IMR-90 (cell line): Measurements from ENCODE around the gene EREG. TPM values are rescaled to one million over a fixed set of nuclear protein-coding genes. Genes with fewer than 3 reads are reported as not detected.

Experiments used
- ATAC-seq: fragments of 200-7000 bp; cut with Tn5 transposase; 2 replicates; pipeline ENCODE4 v1.9.1; 2020; ENCODE audit warnings: low read depth, mild to moderate bottlenecking, moderate library complexity
- BruUV-seq: library from RNA; stranded (reverse); fragments of 400-500 nt; replicated peaks from 2 replicates; lab custom pipeline; 2021; lab: Mats Ljungman, UMichigan
- CTCF ChIA-PET: fragments of 300-600 bp; formaldehyde crosslinking; extraction: SDS; loops from one replicate; lab custom pipeline; 2021; ENCODE audit warnings: antibody characterized with exemption; lab: Yijun Ruan, JAX
- POLR2A ChIA-PET: fragments of 300-600 bp; sonication (Branson Sonifier 250); formaldehyde crosslinking; loops from one replicate; lab custom pipeline; 2022; ENCODE audit warnings: antibody characterized with exemption; ENCODE audit not compliant: unreplicated experiment; lab: Charles Lee
- DNase-seq: peaks from one replicate; pipeline ENCODE4 v3.0.0; 2013
- H2AFZ ChIP-seq: replicated peaks from 2 replicates; pipeline ENCODE3; 2013; ENCODE audit warnings: low read length, mild to moderate bottlenecking; ENCODE audit not compliant: poor library complexity
- H2AK5ac ChIP-seq: 2 replicates; pipeline ENCODE4 v1.6.1; 2013; ENCODE audit warnings: low read depth, low read length, inconsistent platforms
- H2AK9ac ChIP-seq: replicated peaks from 2 replicates; pipeline ENCODE3; 2013; ENCODE audit warnings: mild to moderate bottlenecking, low read depth, low read length, moderate library complexity; ENCODE audit not compliant: poor library complexity
- H2BK120ac ChIP-seq: 2 replicates; pipeline ENCODE4 v1.6.1; 2013; ENCODE audit warnings: low read depth, low read length, inconsistent platforms
- H2BK15ac ChIP-seq: 3 replicates; pipeline ENCODE4 v1.6.1; 2013; ENCODE audit warnings: low read depth, low read length, inconsistent platforms
- H2BK20ac ChIP-seq: 2 replicates; pipeline ENCODE4 v1.6.1; 2013; ENCODE audit warnings: low read depth, mild to moderate bottlenecking, inconsistent platforms, low read length, moderate library complexity
- H2BK5ac ChIP-seq: 2 replicates; pipeline ENCODE4 v1.6.1; 2013; ENCODE audit warnings: mild to moderate bottlenecking, low read depth, low read length, inconsistent platforms; ENCODE audit not compliant: poor library complexity, severe bottlenecking
- H3K14ac ChIP-seq: replicated peaks from 2 replicates; pipeline ENCODE4 v1.6.1; 2013; ENCODE audit warnings: low read depth, low read length, inconsistent platforms
- H3K18ac ChIP-seq: 2 replicates; pipeline ENCODE4 v1.6.1; 2013; ENCODE audit warnings: low read depth, low read length, control low read depth
- H3K23ac ChIP-seq: 2 replicates; pipeline ENCODE4 v1.6.1; 2013; ENCODE audit warnings: low read depth, low read length, inconsistent platforms
- H3K27ac ChIP-seq: 2 replicates; pipeline ENCODE4 v1.5.1; 2013; ENCODE audit warnings: mild to moderate bottlenecking, control low read depth, low read length; ENCODE audit not compliant: insufficient read depth
- H3K27me3 ChIP-seq: 2 replicates; pipeline ENCODE4 v1.6.1; 2013; ENCODE audit warnings: low read length; ENCODE audit not compliant: control insufficient read depth, insufficient read depth
- H3K36me3 ChIP-seq: 2 replicates; pipeline ENCODE4 v1.6.1; 2013; ENCODE audit warnings: low read length, mixed read lengths; ENCODE audit not compliant: control insufficient read depth, insufficient read depth
- H3K4ac ChIP-seq: 2 replicates; pipeline ENCODE4 v1.6.1; 2013; ENCODE audit warnings: low read depth, low read length, inconsistent platforms
- H3K4me1 ChIP-seq: 2 replicates; pipeline ENCODE4 v1.6.1; 2013; ENCODE audit warnings: low read length, mixed read lengths; ENCODE audit not compliant: control insufficient read depth, insufficient read depth
- H3K4me2 ChIP-seq: 2 replicates; pipeline ENCODE4 v1.6.1; 2013; ENCODE audit warnings: low read depth, mild to moderate bottlenecking, control low read depth, low read length, moderate library complexity
- H3K4me3 ChIP-seq: 2 replicates; pipeline ENCODE4 v1.5.1; 2013; ENCODE audit warnings: low read depth, mild to moderate bottlenecking, control low read depth, low read length, moderate library complexity; ENCODE audit not compliant: insufficient read depth
- H3K56ac ChIP-seq: 2 replicates; pipeline ENCODE4 v1.6.1; 2013; ENCODE audit warnings: low read length, inconsistent platforms; ENCODE audit not compliant: insufficient read depth; ENCODE audit errors: extremely low read depth
- H3K79me1 ChIP-seq, 2 experiments: 2 replicates each; pipeline ENCODE4 v1.6.1; 2013; ENCODE audit warnings: low read length in 2 of 2, inconsistent platforms in 1 of 2, low read depth in 1 of 2
- H3K9ac ChIP-seq: 2 replicates; pipeline ENCODE4 v1.6.1; 2013; ENCODE audit warnings: low read depth, low read length, control low read depth
- H3K9me1 ChIP-seq: 2 replicates; pipeline ENCODE4 v1.6.1; 2013; ENCODE audit warnings: low read length, inconsistent platforms; ENCODE audit not compliant: insufficient read depth
- H3K9me3 ChIP-seq: 2 replicates; pipeline ENCODE4 v1.6.1; 2013; ENCODE audit warnings: low read length; ENCODE audit not compliant: control insufficient read depth, insufficient read depth
- H4K20me1 ChIP-seq: 2 replicates; pipeline ENCODE4 v1.6.1; 2013; ENCODE audit warnings: low read length, inconsistent platforms; ENCODE audit not compliant: insufficient read depth
- H4K5ac ChIP-seq: 2 replicates; pipeline ENCODE4 v1.6.1; 2013; ENCODE audit warnings: mild to moderate bottlenecking, low read depth, low read length, control low read depth
- H4K8ac ChIP-seq, 2 experiments: 2 replicates each; pipeline ENCODE4 v1.6.1; 2013; ENCODE audit warnings: low read depth in 2 of 2, low read length in 2 of 2, control low read depth in 1 of 2, inconsistent platforms in 1 of 2
- H4K91ac ChIP-seq: 2 replicates; pipeline ENCODE4 v1.6.1; 2013; ENCODE audit warnings: low read depth, low read length, inconsistent platforms; ENCODE audit not compliant: insufficient read depth
- BHLHE40 ChIP-seq: fragments of 150-350 bp; IDR thresholded peaks from 2 replicates; pipeline ENCODE4 v1.6.1; 2016; ENCODE audit warnings: mild to moderate bottlenecking, low read depth, low read length
- CEBPB ChIP-seq: IDR thresholded peaks from 2 replicates; pipeline ENCODE4 v1.6.1; 2012; ENCODE audit warnings: low read depth, low read length, improper control_type of control experiment
- CHD1 ChIP-seq: IDR thresholded peaks from 2 replicates; pipeline ENCODE4 v1.6.1; 2012; ENCODE audit warnings: low read depth, low read length, improper control_type of control experiment
- CTCF ChIP-seq: conservative IDR thresholded peaks from 2 replicates; pipeline ENCODE4 v1.5.1; 2012; ENCODE audit warnings: mild to moderate bottlenecking, low read depth, low read length, improper control_type of control experiment
- ELK1 ChIP-seq: fragments of 150-350 bp; IDR thresholded peaks from 2 replicates; pipeline ENCODE4 v1.6.1; 2016; ENCODE audit warnings: low read depth, mild to moderate bottlenecking, low read length, moderate library complexity, borderline replicate concordance
- FOS ChIP-seq: fragments of 150-350 bp; IDR thresholded peaks from 2 replicates; pipeline ENCODE4 v1.6.1; 2016; ENCODE audit warnings: low read depth, low read length
- MAFK ChIP-seq: IDR thresholded peaks from 2 replicates; pipeline ENCODE4 v1.6.1; 2012; ENCODE audit warnings: low read depth, low read length, improper control_type of control experiment
- MAZ ChIP-seq: IDR thresholded peaks from 2 replicates; pipeline ENCODE4 v1.6.1; 2012; ENCODE audit warnings: low read depth, mild to moderate bottlenecking, low read length, improper control_type of control experiment, moderate library complexity, borderline replicate concordance
- MXI1 ChIP-seq: IDR thresholded peaks from 2 replicates; pipeline ENCODE4 v1.6.1; 2012; ENCODE audit warnings: low read depth, mild to moderate bottlenecking, low read length, moderate library complexity, borderline replicate concordance
- NFE2L2 ChIP-seq: fragments of 150-350 bp; IDR thresholded peaks from 2 replicates; pipeline ENCODE4 v1.6.1; 2016; ENCODE audit warnings: low read depth, mild to moderate bottlenecking, low read length
- POLR2A ChIP-seq: IDR thresholded peaks from 2 replicates; pipeline ENCODE4 v1.6.1; 2012; ENCODE audit warnings: mild to moderate bottlenecking, low read depth, low read length
- RAD21 ChIP-seq: IDR thresholded peaks from 2 replicates; pipeline ENCODE4 v1.6.1; 2012; ENCODE audit warnings: low read length, improper control_type of control experiment
- RCOR1 ChIP-seq: IDR thresholded peaks from 2 replicates; pipeline ENCODE4 v1.6.1; 2012; ENCODE audit warnings: mild to moderate bottlenecking, low read length, improper control_type of control experiment; ENCODE audit not compliant: insufficient replicate concordance
- RFX5 ChIP-seq: IDR thresholded peaks from 2 replicates; pipeline ENCODE4 v1.8.0; 2012; ENCODE audit warnings: low read depth, mild to moderate bottlenecking, low read length, moderate library complexity
- SMC3 ChIP-seq: fragments of 150-350 bp; IDR thresholded peaks from 2 replicates; pipeline ENCODE4 v1.6.1; 2016; ENCODE audit warnings: low read depth, mild to moderate bottlenecking, antibody characterized with exemption, low read length, moderate library complexity
- WGBS, 2 experiments: methylation state at CpG; one replicate each; pipeline versions ENCODE4 v1.1.5 to v1.1.7; 2013; ENCODE audit warnings: missing lambda C conversion rate in 2 of 2; ENCODE audit not compliant: insufficient read length in 1 of 2; ENCODE audit errors: extremely low coverage in 2 of 2; 5-methylcytosine and 5-hydroxymethylcytosine counted together
- dilution Hi-C: fragments of 300-500 bp; cut with HindIII; formaldehyde crosslinking; loops from one replicate; pipeline ENCODE4 v1.14.3; 2018; ENCODE audit warnings: low sequenced_read_pairs; ENCODE audit not compliant: unreplicated experiment
- in situ Hi-C: fragments of 300-500 bp; cut with MboI; formaldehyde crosslinking; loops from 3 replicates; pipeline ENCODE4 v1.14.3; 2019; ENCODE audit warnings: low sequenced_read_pairs, inconsistent platforms, mixed read lengths
- intact Hi-C: fragments of 100-400 bp; cut with micrococcal nuclease; formaldehyde crosslinking; loops from 2 replicates; pipeline ENCODE4 v1.10.0; 2022
- polyA plus RNA-seq, 3 experiments: library from polyadenylated mRNA; depleted of rRNA; stranded (reverse); fragments of >200 nt; gene quantifications; 2 replicates each; pipeline ENCODE4 v1.2.3, GENCODE V29; 2012; ENCODE audit warnings: low replicate concordance in 1 of 3
- total RNA-seq: library from RNA; depleted of rRNA; stranded (reverse); fragments of >200 nt; gene quantifications from 2 replicates; pipeline ENCODE4 v1.2.3, GENCODE V29; 2012
- TF ChIP-seq, protein P1 (sequence below): fragments of 150-350 bp; IDR thresholded peaks from 2 replicates; pipeline ENCODE4 v1.6.1; 2017; ENCODE audit warnings: mild to moderate bottlenecking, antibody characterized with exemption, low read length, low read depth

The EREG gene
- total and polyA plus RNA-seq, 2 of the 4 experiments (the other 2 are of a cell fraction), result 0.26 to 0.36 TPM

GRCh38 chr4:74377714-74378113, 12.8 kb downstream of the EREG start:
- in situ Hi-C loops (loop anchor here (5.0 kb wide), 1 partner anchor 155 kb away; no protein-coding TSS in a partner anchor), intact Hi-C loops (loop anchor here (1.0 to 2.0 kb wide), 5 partner anchors 67 to 298 kb away; partner anchors contain the start of gene AREG), dilution Hi-C loops (no loop called here)
- Histone ChIP-seq H3K9ac (no peak overlapping the region), H4K91ac (peak overlapping the region; percentile 56), H4K8ac (0 out of 4 replicates have a peak overlapping the region, but pooled peaks of 1 of the 2 experiments have one; percentile 52), H2AK5ac (peak overlapping the region; percentile 43; the same call in 1 of the 2 replicates), H3K14ac (no peak overlapping the region), H2AK9ac (no peak overlapping the region), H3K23ac (no peak overlapping the region), H3K27ac (no peak overlapping the region; the same call in 1 of the 2 replicates), H3K4me3 (no peak overlapping the region), H2BK15ac (peak overlapping the region; percentile 88), H2AFZ (no peak overlapping the region), H3K36me3 (no peaks in the 10 kb centered on the region; the same call in 1 of the 2 replicates), H4K5ac (no peak overlapping the region), H3K4ac (0 out of 2 replicates have a peak overlapping the region, but pooled peaks have one; percentile 28), H3K9me3 (no peaks in the 10 kb centered on the region), H3K27me3 (no peaks in the 10 kb centered on the region), H3K4me1 (no peaks in the 10 kb centered on the region), H2BK120ac (peak overlapping the region; percentile 84), H3K56ac (no peak overlapping the region), H4K20me1 (no peaks in the 10 kb centered on the region), H2BK5ac (no peak overlapping the region), H3K79me1 (no peaks in the 10 kb centered on the region), H3K4me2 (no peak overlapping the region), H3K18ac (no peak overlapping the region), H2BK20ac (peak overlapping the region; percentile 90), H3K9me1 (no peaks in the 10 kb centered on the region)
- ATAC-seq (no peak), DNase-seq (no peak)
- WGBS, 2 experiments, result no CpG with 5 or more reads among the region's 5 CpGs
- BruUV-seq, result no TSS peak
- CTCF ChIA-PET, result interaction anchor here (0.6 to 3.3 kb wide), 18 partner anchors 17 to 298 kb away, joined by 3 to 34 read pairs (median 6); partner anchors contain the start of gene AREG
- POLR2A ChIA-PET, result interaction anchor here (0.5 kb wide), 1 partner anchor 59 kb away, joined by 7 read pairs; no protein-coding TSS in a partner anchor
- TF ChIP-seq BHLHE40 (no peak), CTCF (no peak), SMC3 (no peak), RFX5 (no peak), FOS (no peak), RAD21 (no peak), ELK1 (no peak), CHD1 (no peak), MAFK (no peak), NFE2L2 (no peak), MAZ (no peak), POLR2A (no peak), RCOR1 (no peak), MXI1 (no peak), CEBPB (no peak)
- TF ChIP-seq, protein P1, sequence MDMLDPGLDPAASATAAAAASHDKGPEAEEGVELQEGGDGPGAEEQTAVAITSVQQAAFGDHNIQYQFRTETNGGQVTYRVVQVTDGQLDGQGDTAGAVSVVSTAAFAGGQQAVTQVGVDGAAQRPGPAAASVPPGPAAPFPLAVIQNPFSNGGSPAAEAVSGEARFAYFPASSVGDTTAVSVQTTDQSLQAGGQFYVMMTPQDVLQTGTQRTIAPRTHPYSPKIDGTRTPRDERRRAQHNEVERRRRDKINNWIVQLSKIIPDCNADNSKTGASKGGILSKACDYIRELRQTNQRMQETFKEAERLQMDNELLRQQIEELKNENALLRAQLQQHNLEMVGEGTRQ, result no peak
